GM19395 (cell line): ENCODE measurements around the gene CPA3.

ENCODE experiments used
- ATAC-seq: cut with Tn5 transposase; IDR thresholded peaks from one replicate; pipeline ENCODE4 v1.9.1; 2021; ENCODE audit warnings: mild to moderate bottlenecking, moderate library complexity; ENCODE audit not compliant: unreplicated experiment

CPA3 gene

DNA sequence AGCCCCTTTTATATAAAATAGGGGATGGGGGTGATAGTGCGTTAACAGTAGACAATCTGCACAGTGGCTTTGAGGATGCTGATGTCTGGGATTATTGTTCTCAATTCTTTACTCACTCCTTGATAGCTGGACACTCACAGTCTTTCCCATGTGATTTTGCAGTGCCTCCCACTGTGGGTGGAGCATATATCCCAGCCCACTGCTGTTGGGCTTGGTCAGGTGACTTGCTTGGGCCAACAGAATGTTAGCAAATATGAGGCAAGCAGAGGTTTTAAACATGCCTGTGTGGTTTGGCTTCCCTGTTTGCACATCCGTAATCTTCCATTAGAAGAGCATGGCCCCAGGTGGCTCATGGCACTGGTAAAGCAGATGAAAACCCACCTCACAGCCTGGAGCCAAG, 46.5 kb downstream of the CPA3 start:
- no peak for ATAC-seq

DNA sequence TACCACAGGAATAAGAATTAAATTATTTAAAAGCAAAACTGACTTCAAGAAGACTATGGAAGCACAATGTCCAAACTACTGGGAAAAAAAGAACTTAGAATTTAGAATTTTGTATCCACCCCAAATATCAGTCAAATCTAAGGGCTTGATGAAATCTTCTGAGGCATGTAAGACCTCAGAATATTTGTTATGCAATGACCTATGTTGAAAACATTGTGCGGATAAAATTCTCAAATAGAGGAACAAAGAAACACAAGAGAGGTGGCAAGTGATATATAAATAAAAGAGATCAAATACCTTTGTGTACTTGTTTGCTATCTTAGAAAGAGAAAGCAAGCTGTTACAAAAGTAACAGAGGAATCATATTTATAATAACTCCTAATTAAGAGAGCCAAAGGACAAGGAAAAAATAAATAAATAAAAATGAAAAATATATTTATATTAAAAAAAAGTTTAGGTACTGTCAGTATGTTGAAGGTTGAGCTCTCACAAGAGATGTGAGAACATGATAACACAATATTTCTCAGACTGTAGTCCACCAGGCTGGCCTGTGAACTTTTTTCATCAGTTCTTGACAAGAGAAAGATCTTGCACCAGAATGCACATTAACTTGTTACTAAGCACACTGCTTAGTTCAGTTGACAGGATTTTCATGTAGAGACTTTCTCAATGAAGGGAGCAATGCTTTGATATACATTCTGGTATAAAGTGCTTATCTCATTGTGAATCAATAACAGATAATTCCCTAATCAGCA, 50.0 kb downstream of the CPA3 start:
- no peak for ATAC-seq

DNA sequence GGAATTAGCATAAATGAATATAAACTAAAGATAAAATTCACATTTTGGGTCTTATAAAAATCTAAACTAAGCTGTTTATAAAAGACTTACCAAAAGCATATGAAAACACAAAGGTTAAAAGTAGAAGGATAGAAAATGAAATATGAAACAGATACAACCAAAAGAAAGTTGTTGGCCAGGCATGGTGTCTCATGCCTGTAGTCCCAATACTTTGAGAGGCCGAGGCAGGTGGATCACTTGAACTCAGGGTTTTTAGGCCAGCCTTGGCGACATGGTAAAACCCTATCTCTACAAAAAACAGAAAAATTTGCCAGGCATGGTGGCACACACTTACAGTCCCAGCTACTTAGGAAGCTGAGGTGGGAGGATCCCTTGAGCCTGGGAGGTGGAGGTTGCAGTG, 51.0 kb downstream of the CPA3 start:
- ATAC-seq = no peak

DNA sequence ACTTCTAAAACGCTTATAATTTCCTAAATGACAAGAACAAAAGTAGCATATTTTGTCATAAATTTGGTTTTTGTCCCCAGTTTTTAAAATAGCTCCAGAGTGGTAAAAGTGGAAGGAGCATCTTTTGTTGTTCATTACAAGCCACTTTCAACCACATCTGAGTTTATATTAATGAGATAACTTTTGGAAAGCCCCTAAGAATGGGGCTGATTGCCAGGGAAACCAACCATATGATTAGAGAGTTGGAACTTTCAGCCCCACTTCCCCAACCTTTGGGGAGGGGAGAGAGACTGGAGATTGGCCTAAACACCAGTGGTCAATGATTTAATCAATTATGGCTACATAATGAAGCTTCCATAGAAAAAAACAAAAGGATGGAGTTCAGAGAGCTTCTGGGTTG, 57.4 kb downstream of the CPA3 start:
- no peak for ATAC-seq

DNA sequence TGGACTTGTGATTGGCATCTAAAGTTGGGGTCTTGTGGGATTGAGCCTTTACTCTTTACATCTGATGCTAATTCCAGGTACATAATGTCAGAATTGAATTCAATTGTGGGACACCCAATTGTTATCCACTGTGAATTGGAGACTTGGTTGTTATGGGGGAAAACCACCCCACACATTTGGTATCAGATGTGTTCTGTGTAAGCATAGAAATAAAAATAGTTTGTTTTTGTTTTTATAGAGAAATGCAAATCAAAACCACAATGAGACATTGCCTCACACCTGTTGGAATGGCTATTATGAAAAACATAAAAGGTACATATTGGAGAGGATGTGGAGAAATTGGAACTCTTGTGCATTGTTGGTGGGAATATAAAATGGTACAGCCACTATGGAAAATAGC, 58.5 kb downstream of the CPA3 start:
- no peak for ATAC-seq

DNA sequence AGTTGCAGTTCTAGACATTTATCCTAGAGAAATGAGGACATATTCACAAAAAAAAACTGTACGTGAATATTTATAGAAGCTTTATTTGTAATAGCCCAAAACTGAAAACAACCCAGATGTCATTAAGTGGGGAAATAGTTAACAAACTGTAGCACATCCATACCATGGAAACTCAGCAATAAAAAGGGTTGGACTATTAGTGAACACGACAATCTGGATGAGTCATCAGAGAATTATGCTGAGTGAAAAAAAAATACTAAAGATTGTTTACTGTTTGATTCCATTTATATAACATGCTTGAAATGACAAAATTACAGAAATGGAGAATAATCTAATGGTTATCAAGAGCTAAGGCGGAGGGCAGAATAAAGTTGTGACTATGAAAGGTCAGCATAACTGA, 59.5 kb downstream of the CPA3 start:
- no peak for ATAC-seq

DNA sequence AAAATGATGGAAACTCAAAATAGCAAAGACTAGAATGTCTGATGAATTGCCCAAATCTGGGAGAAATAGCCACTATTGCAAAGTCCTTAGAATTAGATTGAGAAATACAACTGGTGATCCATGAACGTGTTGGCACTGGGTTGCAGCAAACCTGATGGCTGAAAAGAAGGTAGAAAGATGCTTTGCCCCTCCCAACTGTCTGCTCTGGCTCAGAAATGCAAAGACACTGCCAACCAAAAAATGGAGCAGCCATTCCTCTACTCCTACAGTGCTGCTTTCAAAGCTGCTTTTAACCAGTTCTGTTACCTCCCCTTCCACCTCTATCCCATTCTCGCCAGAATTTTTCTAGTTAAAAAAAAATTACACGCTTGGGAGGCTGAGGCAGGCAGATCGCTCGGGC, 60.7 kb downstream of the CPA3 start:
- no peak for ATAC-seq

DNA sequence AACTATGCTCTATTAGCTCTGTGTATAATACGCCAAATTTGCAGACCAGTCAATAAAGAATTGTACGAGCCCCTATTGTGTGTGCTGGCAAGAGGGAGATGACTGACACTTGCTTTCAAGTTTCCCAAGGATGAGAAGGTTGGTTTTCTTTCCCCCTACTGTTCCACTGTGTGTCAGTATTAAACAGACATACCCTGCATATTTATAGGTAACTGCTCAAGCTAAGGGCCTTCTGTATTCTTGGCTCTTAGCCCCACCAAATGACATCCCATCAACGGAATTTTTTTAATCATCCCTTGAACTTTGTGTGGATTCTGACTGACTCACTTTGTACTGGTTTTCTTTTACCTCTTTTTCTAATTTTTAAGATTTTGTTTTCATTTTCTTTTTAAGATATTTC, 65.7 kb downstream of the CPA3 start:
- no peak for ATAC-seq

DNA sequence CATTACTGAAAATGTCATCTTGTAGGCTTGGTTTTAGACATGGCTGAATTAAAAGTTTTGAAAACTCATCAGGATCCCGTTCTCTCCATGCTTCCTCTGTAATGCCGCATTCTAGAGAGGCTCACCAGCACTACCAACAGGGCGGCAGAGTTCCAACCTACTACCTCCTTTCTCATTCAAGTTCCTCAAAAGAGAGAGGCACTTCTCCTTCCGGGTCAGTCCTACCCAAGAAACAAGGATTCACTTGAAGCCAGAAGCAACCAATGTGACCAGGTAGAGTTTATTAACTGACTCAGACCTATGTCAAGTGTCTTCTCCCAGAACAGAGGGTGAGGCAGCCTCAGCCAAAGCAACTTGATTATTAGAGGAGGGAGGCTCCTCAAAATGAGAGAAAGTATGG, 66.5 kb downstream of the CPA3 start:
- no peak for ATAC-seq

DNA sequence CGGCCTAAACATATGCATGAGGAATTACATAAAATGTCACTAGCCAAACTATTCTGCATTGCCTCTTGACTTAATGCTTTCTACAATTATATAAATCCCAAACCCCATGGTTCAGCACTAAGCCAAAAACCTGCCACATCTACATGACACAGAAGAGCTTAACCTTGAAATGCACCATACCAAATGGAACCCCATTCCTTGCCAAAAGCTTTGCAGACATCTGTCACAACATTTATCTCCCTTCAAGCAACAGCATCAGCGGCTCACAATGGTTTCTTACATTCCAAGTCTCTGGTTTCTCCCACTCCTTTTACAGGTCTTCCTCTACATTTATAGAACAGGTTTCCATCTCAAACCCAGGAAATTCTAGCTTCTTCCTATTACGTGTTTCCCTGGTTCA, 67.9 kb downstream of the CPA3 start:
- no peak for ATAC-seq

DNA sequence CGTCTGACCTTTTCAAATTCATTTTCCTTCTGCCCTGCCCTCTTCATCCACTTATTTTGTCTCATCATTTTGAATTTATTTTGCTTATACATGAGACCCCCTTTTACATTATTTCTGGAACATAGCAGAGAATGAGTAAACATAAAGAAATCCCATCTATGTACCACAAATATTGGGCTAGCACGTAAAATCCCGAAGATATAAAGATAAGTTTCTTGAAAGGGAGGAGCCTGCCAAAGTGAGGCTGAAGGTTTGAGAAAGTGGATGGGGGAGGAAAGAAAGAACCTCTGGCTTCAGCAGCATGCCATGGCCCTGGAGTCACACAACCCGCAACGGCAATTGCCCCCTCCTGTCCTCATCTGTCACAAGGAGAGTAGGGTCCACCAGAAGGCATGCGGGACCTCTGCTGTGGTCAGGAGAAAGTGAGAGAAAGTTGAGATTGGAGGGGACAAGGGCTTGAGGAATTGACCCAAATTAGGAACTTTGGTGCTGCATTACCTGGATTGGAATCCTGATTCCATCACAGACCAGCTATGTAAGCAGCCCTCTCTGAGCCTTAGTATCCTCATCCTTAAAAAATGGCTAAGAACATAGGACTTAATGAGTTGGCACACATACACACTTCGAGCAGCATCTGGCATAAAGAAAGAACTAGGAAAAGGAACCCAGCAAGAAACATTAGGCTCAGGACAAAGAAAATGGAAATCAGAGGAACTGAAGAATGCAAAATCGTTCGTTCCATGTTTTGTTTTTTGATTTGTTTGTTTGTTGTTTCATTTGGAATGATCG, 72.6 kb downstream of the CPA3 start:
- ATAC-seq = no peak

DNA sequence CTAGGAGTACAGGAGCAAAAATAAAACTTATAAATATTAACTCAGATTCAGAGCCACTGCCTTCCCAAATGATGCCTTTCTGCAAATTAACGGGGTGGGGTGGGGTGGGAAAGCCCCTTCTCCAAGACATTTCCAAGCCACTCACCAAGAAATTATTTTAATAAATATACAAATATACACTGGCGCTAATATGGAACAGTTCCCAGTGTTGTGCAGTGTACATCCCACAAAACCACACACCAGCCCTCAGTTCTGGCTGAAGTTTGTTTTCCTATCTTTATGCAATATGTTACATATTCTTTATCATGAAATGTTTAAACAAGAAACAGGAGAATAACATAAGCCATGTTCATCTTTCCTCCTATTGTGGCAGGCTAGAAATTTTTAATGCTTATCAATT, 73.2 kb downstream of the CPA3 start:
- no peak for ATAC-seq

DNA sequence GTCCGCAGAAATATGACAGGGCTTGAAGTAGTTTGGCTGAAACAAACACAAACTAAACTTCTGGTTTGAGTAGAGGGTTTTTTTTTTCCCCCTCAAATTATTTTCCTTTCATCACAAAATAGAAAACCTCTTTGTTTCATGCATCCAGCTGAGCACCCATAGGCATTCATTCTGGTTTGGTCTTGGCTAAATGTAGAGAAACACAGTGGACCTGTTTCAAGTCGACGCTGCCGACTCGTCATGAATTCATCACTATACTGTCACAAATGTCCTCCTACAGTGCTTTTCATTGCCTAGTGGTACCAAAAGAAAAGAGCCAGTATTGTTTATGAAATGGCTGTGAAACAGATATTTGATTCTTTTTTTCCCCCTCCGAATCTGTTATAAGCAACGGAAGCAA, 73.8 kb downstream of the CPA3 start:
- ATAC-seq = no peak

DNA sequence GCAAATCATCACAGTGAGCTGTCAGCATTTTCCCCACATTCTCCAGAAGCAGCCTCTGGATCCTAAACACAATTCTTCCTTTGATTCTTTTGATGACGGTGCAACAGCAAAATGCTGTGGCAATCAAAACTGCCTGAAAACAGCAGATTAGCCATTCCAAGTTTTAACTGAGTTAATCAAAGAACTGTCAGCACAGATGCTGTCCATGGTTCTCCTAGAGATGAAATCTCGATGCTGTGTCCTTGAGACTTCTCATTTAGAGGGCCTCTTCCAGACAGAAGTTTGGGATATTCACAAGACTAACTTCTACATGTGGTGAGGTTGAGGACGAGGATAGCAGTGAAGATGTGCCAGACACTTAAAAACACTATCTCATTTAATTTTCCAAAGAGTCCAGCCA, 75.9 kb downstream of the CPA3 start:
- ATAC-seq = no peak

DNA sequence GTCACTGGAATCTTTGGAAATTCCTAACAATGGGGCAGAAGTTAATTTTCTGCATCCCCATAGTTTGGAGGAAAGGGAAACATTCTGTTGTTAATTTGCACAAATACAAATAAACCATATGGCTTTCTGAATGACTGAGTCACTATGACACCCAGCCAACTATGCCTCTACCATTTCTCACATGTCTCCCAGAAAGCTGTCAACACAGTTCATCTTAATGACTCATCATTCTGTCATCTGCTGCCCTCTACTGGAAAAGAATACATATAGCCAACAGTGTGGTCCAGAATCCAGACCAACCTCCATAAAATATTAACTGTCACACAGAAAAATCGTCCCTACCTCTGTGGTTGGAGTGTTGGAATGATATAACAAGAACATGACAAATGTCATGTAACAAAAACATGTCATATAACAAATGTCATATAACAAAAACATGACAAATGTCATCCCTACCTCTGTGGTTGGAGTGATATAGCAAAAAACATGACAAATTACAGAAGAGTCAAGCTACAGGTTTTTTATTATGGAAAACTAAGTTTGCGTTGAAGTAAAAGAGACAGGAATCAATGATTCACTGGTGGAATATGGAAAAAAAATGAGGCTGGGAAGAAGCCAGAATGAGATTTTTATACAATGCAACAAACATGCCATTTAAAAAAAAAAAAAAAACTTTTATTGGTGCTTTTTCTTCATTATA, 78.6 kb downstream of the CPA3 start:
- peak; percentile 97 for ATAC-seq

DNA sequence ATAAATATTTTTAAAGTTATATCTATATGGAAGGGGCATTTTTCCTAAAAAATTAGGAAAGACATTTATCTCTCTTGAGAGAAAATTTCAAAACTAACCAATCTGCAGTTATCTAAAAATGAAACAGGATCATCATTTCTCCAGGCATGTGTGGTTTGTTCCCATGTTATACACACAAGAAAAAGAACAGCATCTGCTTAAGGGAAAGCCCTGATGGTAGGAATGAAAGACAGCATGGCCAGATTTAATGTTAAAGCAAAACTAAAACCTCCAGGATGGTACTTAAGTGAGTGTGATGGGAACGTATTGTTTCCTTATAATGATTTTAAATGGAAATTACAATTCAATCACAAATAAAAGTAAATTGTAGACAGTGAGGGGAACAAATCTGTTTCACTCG, 80.0 kb downstream of the CPA3 start:
- no peak for ATAC-seq
